Prostate gland (tissue), 2 donors: ENCODE results near the gene ULBP1.
"Not testable (repeated sequence)": the region's sequence is repeated elsewhere in the genome, so short reads cannot be mapped to it uniquely, and the experiment has no call there.

ENCODE experiments used
- CTCF ChIP-seq, 4 experiments: fragments of 200-600 bp in 2 of 4; fragments of 450-650 bp in 2 of 4; sonication (generic) in 2 of 4; IDR thresholded peaks; 1 replicate in 3 of 4; 2 replicates in 1 of 4; pipeline ENCODE4 v1.5.1; 2016 to 2019; ENCODE audit warnings: antibody characterized with exemption in 4 of 4, mild to moderate bottlenecking in 2 of 4, moderate library complexity in 2 of 4
- POLR2AphosphoS5 ChIP-seq: sonication (generic); formaldehyde crosslinking; IDR thresholded peaks from one replicate; pipeline ENCODE4 v1.6.1; 2017; ENCODE audit warnings: antibody characterized with exemption

- TF ChIP-seq CTCF (IDR thresholded peaks at IDR 0.05); POLR2AphosphoS5: not testable (repeated sequence)
These were observed 5.6 kb upstream of the ULBP1 start for GRCh38 chr6:149958124-149958523.
